ENCODE data around the gene TENT5D. TPM values are rescaled to one million over a fixed set of nuclear protein-coding genes. Genes with fewer than 3 reads are reported as not detected.

Gene TENT5D
- total RNA-seq, result not detected in 2 replicates

GRCh38 chrX:80420147-80420546, at the start of gene TENT5D:
Gene TENT5D (plus strand): TSS chrX:80420447. CDS start chrX:80442540, 22,093 bp downstream.

